ENCODE data around the gene MAN2A2. TPM values are rescaled to one million over a fixed set of nuclear protein-coding genes. Genes with fewer than 3 reads are reported as not detected.

Gene MAN2A2
- polyA plus RNA-seq, 1 experiment: 14.3 TPM

- Histone ChIP-seq H3K4me3 (ENCODE audit: low read depth, low read length) (no peak overlapping the region), H3K27ac (ENCODE audit: low read depth, low read length) (no peak overlapping the region), H3K27me3 (ENCODE audit: control insufficient read depth, insufficient read depth, low read length) (no peaks in the 10 kb centered on the region), H3K9me3 (ENCODE audit: control insufficient read depth, insufficient read depth, low read length) (no peaks in the 10 kb centered on the region; the same call in 1 of the 2 replicates)
- no peak for TF ChIP-seq CTCF (IDR thresholded peaks at IDR 0.05; ENCODE audit: low read depth, low read length)
- ChIA-PET CTCF (interaction anchor here (0.7 to 4.1 kb wide), 2 partner anchors 17 to 19 kb away, joined by 3 to 30 read pairs; no protein-coding TSS in a partner anchor), POLR2A (no interaction called here)
- no peak for DNase-seq (ENCODE audit: low read depth, low spot score)
Measured at GRCh38 chr15:90939756-90940155, 36.7 kb downstream of the MAN2A2 start.

GRCh38 chr15:90941038-90941437 lies 37.9 kb downstream of the MAN2A2 start:
- H3K4me3 ChIP-seq (ENCODE audit: low read depth, low read length): no peak overlapping the region
- DNase-seq (ENCODE audit: low read depth, low spot score): no peak
- CTCF ChIA-PET: interaction anchor here (4.1 to 4.5 kb wide), 2 partner anchors 8 to 16 kb away, joined by 27 to 30 read pairs; partner anchors contain the start of genes HDDC3 and UNC45A
- no peak for TF ChIP-seq CTCF (IDR thresholded peaks at IDR 0.05; ENCODE audit: low read depth, low read length)
- no peaks in the 10 kb centered on the region for H3K9me3 ChIP-seq (ENCODE audit: control insufficient read depth, insufficient read depth, low read length)
- no peak overlapping the region for H3K27ac ChIP-seq (ENCODE audit: low read depth, low read length)
- POLR2A ChIA-PET: no interaction called here
- no peaks in the 10 kb centered on the region for H3K27me3 ChIP-seq (ENCODE audit: control insufficient read depth, insufficient read depth, low read length)

GRCh38 chr15:90942354-90943120 lies 39.4 kb downstream of the MAN2A2 start:
- ChIA-PET POLR2A (no interaction called here), CTCF (interaction anchor here (2.2 to 4.5 kb wide), 2 partner anchors 9 to 14 kb away, joined by 10 to 27 read pairs; partner anchors contain the start of genes HDDC3 and UNC45A)
- no peak overlapping the region for H3K4me3 ChIP-seq (ENCODE audit: low read depth, low read length)
- no peaks in the 10 kb centered on the region for H3K9me3 ChIP-seq (ENCODE audit: control insufficient read depth, insufficient read depth, low read length)
- DNase-seq (ENCODE audit: low read depth, low spot score): no peak
- no peak overlapping the region for H3K27ac ChIP-seq (ENCODE audit: low read depth, low read length)
- TF ChIP-seq CTCF (IDR thresholded peaks at IDR 0.05; ENCODE audit: low read depth, low read length): no peak
- H3K27me3 ChIP-seq (ENCODE audit: control insufficient read depth, insufficient read depth, low read length): no peaks in the 10 kb centered on the region

GRCh38 chr15:90945091-90945490 lies 42.0 kb downstream of the MAN2A2 start:
- Histone ChIP-seq H3K27ac (ENCODE audit: low read depth, low read length) (no peak overlapping the region), H3K9me3 (ENCODE audit: control insufficient read depth, insufficient read depth, low read length) (peaks cover 3% of the 10 kb centered on the region; the same call in 1 of the 2 replicates), H3K27me3 (ENCODE audit: control insufficient read depth, insufficient read depth, low read length) (no peaks in the 10 kb centered on the region), H3K4me3 (ENCODE audit: low read depth, low read length) (no peak overlapping the region)
- ChIA-PET CTCF (interaction anchor here (1.5 to 4.5 kb wide), 2 partner anchors 11 to 12 kb away, joined by 11 to 27 read pairs; partner anchors contain the start of genes HDDC3 and UNC45A), POLR2A (no interaction called here)
- DNase-seq (ENCODE audit: low read depth, low spot score): no peak
- TF ChIP-seq CTCF (IDR thresholded peaks at IDR 0.05; ENCODE audit: low read depth, low read length): no peak

- H3K27me3 ChIP-seq (ENCODE audit: control insufficient read depth, insufficient read depth, low read length): no peaks in the 10 kb centered on the region
- no peak for TF ChIP-seq CTCF (IDR thresholded peaks at IDR 0.05; ENCODE audit: low read depth, low read length)
- no peak overlapping the region for H3K4me3 ChIP-seq (ENCODE audit: low read depth, low read length)
- H3K27ac ChIP-seq (ENCODE audit: low read depth, low read length): no peak overlapping the region
- ChIA-PET POLR2A (interaction anchor here (1.2 kb wide), 1 partner anchor 11 kb away, joined by 3 read pairs; the partner anchor contains the start of gene UNC45A), CTCF (interaction anchor here (0.6 to 2.3 kb wide), 5 partner anchors 10 to 103 kb away, joined by 3 to 8 read pairs (median 4); partner anchors contain the start of gene UNC45A)
- no peak for DNase-seq (ENCODE audit: low read depth, low spot score)
- peaks cover 3% of the 10 kb centered on the region; the same call in 1 of the 2 replicates for H3K9me3 ChIP-seq (ENCODE audit: control insufficient read depth, insufficient read depth, low read length)
Measured at GRCh38 chr15:90946538-90946937, 43.4 kb downstream of the MAN2A2 start.
